H1 (cell line): ENCODE data around the gene KAZALD1. TPM values are rescaled to one million over a fixed set of nuclear protein-coding genes. Genes with fewer than 3 reads are reported as not detected.

ENCODE experiments used
- CTCF ChIA-PET: fragments of 300-600 bp; sonication (Branson Sonifier 250); formaldehyde crosslinking; loops from one replicate; lab custom pipeline; 2021; ENCODE audit not compliant: partially characterized antibody; lab: Charles Lee
- POLR2A ChIA-PET: fragments of 300-600 bp; sonication (Branson Sonifier 250); formaldehyde crosslinking; loops from one replicate; lab custom pipeline; 2021; ENCODE audit warnings: inconsistent platforms; ENCODE audit not compliant: partially characterized antibody; lab: Charles Lee
- DNase-seq, 2 experiments: peaks; one replicate each; pipeline versions ENCODE4 v3.0.0 to v3.0.0-alpha.2; 2010 to 2022; ENCODE audit warnings: low spot score in 2 of 2, low read depth in 1 of 2, mixed read lengths in 1 of 2
- FAIRE-seq: peaks from 2 replicates; lab custom pipeline; 2011; peaks lifted over from hg19 to GRCh38; lab: Jason Lieb, UNC
- H2AFZ ChIP-seq: 2 replicates; pipeline ENCODE4 v1.8.1; 2012; ENCODE audit warnings: low read length, inconsistent platforms
- H2AK5ac ChIP-seq: 2 replicates; pipeline ENCODE4 v1.6.1; 2013; ENCODE audit warnings: low read depth, low read length
- H2BK120ac ChIP-seq: replicated peaks from 2 replicates; pipeline ENCODE3; 2013; ENCODE audit warnings: low read depth, low read length, inconsistent platforms
- H2BK12ac ChIP-seq: 2 replicates; pipeline ENCODE4 v1.6.1; 2013; ENCODE audit warnings: low read depth, low read length
- H2BK15ac ChIP-seq: 2 replicates; pipeline ENCODE4 v1.6.1; 2013; ENCODE audit warnings: low read length
- H2BK20ac ChIP-seq: 2 replicates; pipeline ENCODE4 v1.6.1; 2013; ENCODE audit warnings: low read length
- H2BK5ac ChIP-seq: 2 replicates; pipeline ENCODE4 v1.6.1; 2013; ENCODE audit warnings: low read depth, low read length
- H3K14ac ChIP-seq: 2 replicates; pipeline ENCODE4 v1.6.1; 2013; ENCODE audit warnings: inconsistent platforms; ENCODE audit not compliant: insufficient read length
- H3K18ac ChIP-seq: 2 replicates; pipeline ENCODE4 v1.6.1; 2013; ENCODE audit warnings: low read length; ENCODE audit errors: extremely low read depth
- H3K23ac ChIP-seq: 2 replicates; pipeline ENCODE4 v1.6.1; 2013; ENCODE audit warnings: inconsistent platforms; ENCODE audit not compliant: insufficient read length
- H3K23me2 ChIP-seq: 2 replicates; pipeline ENCODE4 v1.6.1; 2013; ENCODE audit warnings: low read depth, low read length
- H3K27ac ChIP-seq: 2 replicates; pipeline ENCODE4 v1.6.1; 2011; ENCODE audit warnings: low read depth, low read length, inconsistent platforms
- H3K27me3 ChIP-seq, 4 experiments: replicated peaks in 1 of 4; 1 replicate in 1 of 4; 2 replicates in 3 of 4; pipeline versions ENCODE4 v1.6.1 to v1.8.1; 2011 to 2013; ENCODE audit warnings: low read length in 3 of 4, mild to moderate bottlenecking in 3 of 4, inconsistent platforms in 2 of 4, mixed read lengths in 2 of 4, moderate library complexity in 1 of 4; ENCODE audit not compliant: control insufficient read depth in 3 of 4, insufficient read depth in 3 of 4; ENCODE audit errors: extremely low read depth in 1 of 4
- H3K36me3 ChIP-seq, 4 experiments: 2 replicates each; pipeline versions ENCODE4 v1.6.1 to v1.8.1; 2011 to 2013; ENCODE audit warnings: mild to moderate bottlenecking in 4 of 4, low read length in 3 of 4, moderate library complexity in 2 of 4, control low read depth in 1 of 4, inconsistent platforms in 1 of 4; ENCODE audit not compliant: insufficient read depth in 4 of 4, control insufficient read depth in 2 of 4
- H3K4ac ChIP-seq: replicated peaks from 2 replicates; pipeline ENCODE3; 2013; ENCODE audit warnings: low read length, low read depth, mixed read lengths, inconsistent platforms; ENCODE audit not compliant: insufficient read length
- H3K4me1 ChIP-seq, 4 experiments: replicated peaks in 1 of 4; 1 replicate in 1 of 4; 2 replicates in 3 of 4; pipeline versions ENCODE4 v1.6.1 to v1.8.1; 2011 to 2013; ENCODE audit warnings: low read length in 3 of 4, inconsistent platforms in 2 of 4, mixed read lengths in 1 of 4; ENCODE audit not compliant: insufficient read depth in 4 of 4, control insufficient read depth in 3 of 4
- H3K4me2 ChIP-seq, 2 experiments: 2 replicates each; pipeline versions ENCODE4 v1.6.1 to v1.8.1; 2011 to 2013; ENCODE audit warnings: low read depth in 2 of 2, low read length in 2 of 2, control low read depth in 1 of 2, inconsistent platforms in 1 of 2, mild to moderate bottlenecking in 1 of 2; ENCODE audit not compliant: insufficient read depth in 1 of 2
- H3K4me3 ChIP-seq, 4 experiments: fragments of 200-600, 300-600 bp in 1 of 4; sonication (generic), shearing (Covaris generic), sonication (Bioruptor Twin) in 1 of 4; 2 replicates each; pipeline versions ENCODE4 v1.5.1 to v1.8.1; 2011 to 2016; ENCODE audit warnings: low read length in 4 of 4, low read depth in 3 of 4, control low read depth in 2 of 4, inconsistent platforms in 2 of 4, mild to moderate bottlenecking in 2 of 4, mixed read lengths in 1 of 4, moderate library complexity in 1 of 4; ENCODE audit not compliant: insufficient read depth in 2 of 4; ENCODE audit errors: extremely low read depth in 1 of 4
- H3K56ac ChIP-seq: replicated peaks from 2 replicates; pipeline ENCODE3; 2013; ENCODE audit warnings: low read depth, mild to moderate bottlenecking, mixed read lengths, low read length, inconsistent platforms; ENCODE audit not compliant: insufficient read length
- H3K79me1 ChIP-seq: 2 replicates; pipeline ENCODE4 v1.6.1; 2013; ENCODE audit warnings: low read depth, low read length, control low read depth
- H3K79me2 ChIP-seq, 2 experiments: 2 replicates each; pipeline versions ENCODE4 v1.6.1 to v1.8.1; 2012 to 2013; ENCODE audit warnings: low read length in 2 of 2, mild to moderate bottlenecking in 2 of 2, inconsistent platforms in 1 of 2; ENCODE audit not compliant: insufficient read depth in 2 of 2, control insufficient read depth in 1 of 2
- H3K9ac ChIP-seq, 4 experiments: replicated peaks in 1 of 4; 1 replicate in 1 of 4; 2 replicates in 3 of 4; pipeline versions ENCODE4 v1.6.1 to v1.8.1; 2011 to 2013; ENCODE audit warnings: low read depth in 3 of 4, low read length in 3 of 4, control low read depth in 2 of 4, mild to moderate bottlenecking in 2 of 4, moderate library complexity in 2 of 4, inconsistent platforms in 1 of 4; ENCODE audit errors: extremely low read depth in 1 of 4
- H3K9me3 ChIP-seq, 2 experiments: 2 replicates each; pipeline versions ENCODE4 v1.6.1 to v1.8.1; 2012 to 2013; ENCODE audit warnings: mild to moderate bottlenecking in 2 of 2, moderate library complexity in 2 of 2, control low read depth in 1 of 2, inconsistent platforms in 1 of 2, low read depth in 1 of 2, low read length in 1 of 2, mixed read lengths in 1 of 2; ENCODE audit not compliant: insufficient read depth in 2 of 2
- H4K20me1 ChIP-seq, 2 experiments: replicated peaks in 1 of 2; 2 replicates each; pipeline versions ENCODE3 to v1.8.1; 2011 to 2013; ENCODE audit warnings: inconsistent platforms in 2 of 2, low read length in 2 of 2, mild to moderate bottlenecking in 1 of 2; ENCODE audit not compliant: insufficient read depth in 2 of 2, control insufficient read depth in 1 of 2
- H4K5ac ChIP-seq: 2 replicates; pipeline ENCODE4 v1.6.1; 2013; ENCODE audit warnings: low read length, low read depth, mixed read lengths, inconsistent platforms; ENCODE audit not compliant: insufficient read length
- H4K8ac ChIP-seq: 2 replicates; pipeline ENCODE4 v1.8.0; 2013; ENCODE audit warnings: mild to moderate bottlenecking, moderate library complexity, low read length, inconsistent platforms; ENCODE audit not compliant: insufficient read depth; ENCODE audit errors: extremely low read depth
- H4K91ac ChIP-seq: replicated peaks from 2 replicates; pipeline ENCODE3; 2013; ENCODE audit warnings: low read length, mixed read lengths, inconsistent platforms; ENCODE audit not compliant: insufficient read length
- EZH2 ChIP-seq: fragments of 200-600 bp; sonication (generic); IDR thresholded peaks from 2 replicates; pipeline ENCODE4 v1.7.1; 2012; ENCODE audit warnings: low read depth, mild to moderate bottlenecking, moderate library complexity, low read length, inconsistent platforms; ENCODE audit not compliant: severe bottlenecking
- FOSL1 ChIP-seq: IDR thresholded peaks from 2 replicates; pipeline ENCODE4 v1.6.1; 2011; ENCODE audit warnings: mild to moderate bottlenecking, low read depth, low read length, moderate library complexity; ENCODE audit not compliant: insufficient read depth
- JUN ChIP-seq: IDR thresholded peaks from 2 replicates; pipeline ENCODE4 v1.6.1; 2011; ENCODE audit warnings: low read depth, mild to moderate bottlenecking, improper control_type of control experiment, low read length
- NANOG ChIP-seq: IDR thresholded peaks from 2 replicates; pipeline ENCODE4 v1.6.1; 2011; ENCODE audit warnings: low read length, low read depth, mild to moderate bottlenecking, inconsistent platforms; ENCODE audit not compliant: insufficient read depth, poor library complexity, severe bottlenecking
- POLR2A ChIP-seq, 2 experiments: IDR thresholded peaks; 1 replicate in 1 of 2; 2 replicates in 1 of 2; pipeline ENCODE4 v1.6.1; 2011; ENCODE audit warnings: low read depth in 2 of 2, low read length in 2 of 2, mild to moderate bottlenecking in 2 of 2; ENCODE audit errors: control extremely low read depth in 1 of 2
- POU5F1 ChIP-seq: IDR thresholded peaks from 2 replicates; pipeline ENCODE4 v1.6.1; 2011; ENCODE audit warnings: low read depth, mild to moderate bottlenecking, low read length, moderate library complexity
- TAF7 ChIP-seq: optimal IDR thresholded peaks from 2 replicates; pipeline ENCODE3; 2011; ENCODE audit warnings: low read depth, mild to moderate bottlenecking, inconsistent platforms, low read length, moderate library complexity, borderline replicate concordance
- WGBS, 2 experiments: shearing (Covaris generic) in 1 of 2; methylation state at CpG; one replicate each; pipeline versions ENCODE4 v1.1.6 to v1.1.7; 2013 to 2015; ENCODE audit warnings: low lambda C conversion rate in 2 of 2, mixed read lengths in 2 of 2, inconsistent platforms in 1 of 2, low coverage in 1 of 2, missing lambda C conversion rate in 1 of 2; ENCODE audit not compliant: insufficient replicate concordance in 2 of 2, insufficient coverage in 1 of 2, insufficient read length in 1 of 2; ENCODE audit errors: extremely low coverage in 1 of 2, missing lambda C conversion rate in 1 of 2; 5-methylcytosine and 5-hydroxymethylcytosine counted together
- polyA plus RNA-seq, 7 experiments: library from polyadenylated mRNA; depleted of rRNA in 3 of 7; stranded (reverse) in 5 of 7; unstranded in 2 of 7; fragments of >200 nt in 5 of 7; fragments of 200-250 nt in 2 of 7; gene quantifications; 1 replicate in 5 of 7; 2 replicates in 1 of 7; 4 replicates in 1 of 7; pipeline versions ENCODE4 v1.2.1 to v1.2.3, GENCODE V29; 2011 to 2013; ENCODE audit warnings: missing spikeins in 2 of 7, mixed read lengths in 2 of 7
- total RNA-seq: library from RNA; stranded (reverse); fragmentation: NEBNext Ultra II Directional; extraction: Animal tissue kit (Norgen Biotek cat#: 25700); gene quantifications from 2 replicates; pipeline ENCODE4 v1.2.1, GENCODE V29; 2021
- TF ChIP-seq, protein P1 (sequence below): IDR thresholded peaks from 2 replicates; pipeline ENCODE4 v1.6.1; 2012; ENCODE audit warnings: low read length, inconsistent platforms
- TF ChIP-seq, protein P2 (sequence below): IDR thresholded peaks from 2 replicates; pipeline ENCODE4 v1.6.1; 2012; ENCODE audit warnings: inconsistent platforms

Gene KAZALD1
- total and polyA plus RNA-seq, 2 of the 8 experiments (the other 6 are each of a cell fraction or from before 2014, with no cell fraction given), result 0.65 to 1.9 TPM

DNA sequence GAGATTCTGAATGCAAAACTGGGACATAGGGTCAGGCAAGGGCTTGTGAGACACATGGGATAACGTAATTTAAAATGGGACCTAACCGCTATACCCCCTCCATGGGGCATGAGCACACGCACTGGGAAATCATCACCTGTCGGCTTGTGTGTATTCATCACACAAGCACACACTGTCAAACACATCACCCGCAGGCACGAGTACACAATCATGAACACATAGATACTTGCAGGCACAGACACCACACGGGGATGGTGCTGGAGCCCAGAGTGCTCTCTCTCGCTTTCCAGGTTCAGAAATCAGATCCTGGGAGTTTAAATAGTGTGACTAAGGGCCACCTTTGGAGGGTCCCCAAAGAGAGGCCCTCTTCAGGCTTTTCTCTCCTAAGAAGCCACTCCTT, 49.8 kb downstream of the KAZALD1 start:
- peaks cover 0 to 1% of the 10 kb centered on the region in 2 experiments for H4K20me1 ChIP-seq
- TF ChIP-seq NANOG (no peak), EZH2 (no peak), JUN (no peak), POU5F1 (no peak), FOSL1 (no peak), POLR2A (IDR thresholded peaks at IDR 0.05; ENCODE audit: control extremely low read depth in 1 of 2, low read depth in 2 of 2, low read length in 2 of 2) (no peak), TAF7 (no peak)
- TF ChIP-seq, protein P1, sequence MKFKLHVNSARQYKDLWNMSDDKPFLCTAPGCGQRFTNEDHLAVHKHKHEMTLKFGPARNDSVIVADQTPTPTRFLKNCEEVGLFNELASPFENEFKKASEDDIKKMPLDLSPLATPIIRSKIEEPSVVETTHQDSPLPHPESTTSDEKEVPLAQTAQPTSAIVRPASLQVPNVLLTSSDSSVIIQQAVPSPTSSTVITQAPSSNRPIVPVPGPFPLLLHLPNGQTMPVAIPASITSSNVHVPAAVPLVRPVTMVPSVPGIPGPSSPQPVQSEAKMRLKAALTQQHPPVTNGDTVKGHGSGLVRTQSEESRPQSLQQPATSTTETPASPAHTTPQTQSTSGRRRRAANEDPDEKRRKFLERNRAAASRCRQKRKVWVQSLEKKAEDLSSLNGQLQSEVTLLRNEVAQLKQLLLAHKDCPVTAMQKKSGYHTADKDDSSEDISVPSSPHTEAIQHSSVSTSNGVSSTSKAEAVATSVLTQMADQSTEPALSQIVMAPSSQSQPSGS, result no peak
- TF ChIP-seq, protein P2, sequence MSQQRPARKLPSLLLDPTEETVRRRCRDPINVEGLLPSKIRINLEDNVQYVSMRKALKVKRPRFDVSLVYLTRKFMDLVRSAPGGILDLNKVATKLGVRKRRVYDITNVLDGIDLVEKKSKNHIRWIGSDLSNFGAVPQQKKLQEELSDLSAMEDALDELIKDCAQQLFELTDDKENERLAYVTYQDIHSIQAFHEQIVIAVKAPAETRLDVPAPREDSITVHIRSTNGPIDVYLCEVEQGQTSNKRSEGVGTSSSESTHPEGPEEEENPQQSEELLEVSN, result no peak

More for the DNA sequence above, 49.8 kb downstream of the KAZALD1 start:
- no peak overlapping the region for H4K91ac ChIP-seq
- no peak overlapping the region for H3K56ac ChIP-seq
- H2AFZ ChIP-seq, result no peak overlapping the region
- no peak overlapping the region for H3K18ac ChIP-seq
- no peak overlapping the region for H3K4me3 ChIP-seq
- no peak overlapping the region for H4K8ac ChIP-seq
- no peak overlapping the region for H3K4ac ChIP-seq
- H2BK12ac ChIP-seq, result no peak overlapping the region
- H3K9ac ChIP-seq, result no peak overlapping the region
- H2BK120ac ChIP-seq, result no peak overlapping the region
- FAIRE-seq (no peak), DNase-seq (no peak)
- no peaks in the 10 kb centered on the region for H3K9me3 ChIP-seq
- H2AK5ac ChIP-seq, result no peak overlapping the region
- no peak overlapping the region for H2BK5ac ChIP-seq
- CTCF ChIA-PET, result interaction anchor here (0.9 to 4.0 kb wide), 7 partner anchors 11 to 127 kb away, joined by 3 to 25 read pairs (median 3); no protein-coding TSS in a partner anchor
- H3K27ac ChIP-seq, result no peak overlapping the region
- no peak overlapping the region for H3K23ac ChIP-seq
- H3K36me3 ChIP-seq, result no peaks in the 10 kb centered on the region
- no peak overlapping the region for H2BK15ac ChIP-seq
- peaks cover 0 to 15% (median 4%) of the 10 kb centered on the region in 4 experiments; a peak in 6 of 7 replicates for H3K4me1 ChIP-seq
- WGBS, 2 experiments, result 90% methylated on average over 8 of the region's 8 CpGs; no CpG with 5 or more reads in 1 of the 2 experiments
- H3K23me2 ChIP-seq, result no peaks in the 10 kb centered on the region
- no peaks in the 10 kb centered on the region for H3K79me2 ChIP-seq
- H3K4me2 ChIP-seq, result no peak overlapping the region
- POLR2A ChIA-PET, result no interaction called here
- peaks cover 0 to 6% (median 3%) of the 10 kb centered on the region in 4 experiments; a peak in 4 of 7 replicates for H3K27me3 ChIP-seq
- H3K79me1 ChIP-seq, result no peaks in the 10 kb centered on the region
- H3K14ac ChIP-seq, result no peak overlapping the region
- H2BK20ac ChIP-seq, result 0 out of 2 replicates have a peak overlapping the region, but pooled peaks have one; percentile 86
- H4K5ac ChIP-seq, result no peak overlapping the region
